A673 (cell line): Measurements from ENCODE around the gene CNTD1. TPM values are rescaled to one million over a fixed set of nuclear protein-coding genes. Genes with fewer than 3 reads are reported as not detected.

ENCODE experiments used
- BruUV-seq: library from RNA; stranded (reverse); fragments of 400-500 nt; replicated peaks from 2 replicates; lab custom pipeline; 2021; lab: Mats Ljungman, UMichigan
- CTCF ChIA-PET: fragments of 300-600 bp; sonication (Branson Sonifier 250); formaldehyde crosslinking; loops from one replicate; lab custom pipeline; 2022; ENCODE audit warnings: antibody characterized with exemption; lab: Charles Lee
- POLR2A ChIA-PET: fragments of 300-600 bp; sonication (Branson Sonifier 250); formaldehyde crosslinking; loops from one replicate; lab custom pipeline; 2022; ENCODE audit warnings: antibody characterized with exemption; ENCODE audit not compliant: low non-redundant PET; lab: Charles Lee
- DNase-seq: peaks from one replicate; pipeline ENCODE4 v3.0.0-alpha.2; 2015; ENCODE audit warnings: low spot score
- H3K27ac ChIP-seq: fragments of 200-600 bp; sonication (generic); 2 replicates; pipeline ENCODE4 v1.5.1; 2016; ENCODE audit warnings: mixed run types, low read depth, mild to moderate bottlenecking, mixed read lengths, antibody characterized with exemption, low read length; ENCODE audit not compliant: poor library complexity, severe bottlenecking
- H3K27me3 ChIP-seq: fragments of 200-600 bp; sonication (generic); replicated peaks from 2 replicates; pipeline ENCODE4 v1.6.1; 2017; ENCODE audit warnings: mixed run types, low read depth, mild to moderate bottlenecking, mixed read lengths, antibody characterized with exemption, low read length; ENCODE audit not compliant: insufficient read depth, poor library complexity
- H3K36me3 ChIP-seq: fragments of 200-600 bp; sonication (generic); 2 replicates; pipeline ENCODE4 v1.6.1; 2016; ENCODE audit warnings: mixed run types, mild to moderate bottlenecking, mixed read lengths, antibody characterized with exemption, low read length; ENCODE audit not compliant: insufficient read depth, poor library complexity, severe bottlenecking
- H3K4me1 ChIP-seq: fragments of 200-600 bp; sonication (generic); 2 replicates; pipeline ENCODE4 v1.6.1; 2017; ENCODE audit warnings: mixed run types, mild to moderate bottlenecking, mixed read lengths, antibody characterized with exemption, low read length; ENCODE audit not compliant: insufficient read depth, poor library complexity, severe bottlenecking
- H3K4me3 ChIP-seq: fragments of 200-600 bp; sonication (generic); 2 replicates; pipeline ENCODE4 v1.5.1; 2016; ENCODE audit warnings: low read depth, mixed run types, mild to moderate bottlenecking, mixed read lengths, low read length; ENCODE audit not compliant: poor library complexity, severe bottlenecking
- H3K9me3 ChIP-seq: fragments of 200-600 bp; sonication (generic); 2 replicates; pipeline ENCODE4 v1.6.1; 2016; ENCODE audit warnings: mixed run types, low read depth, mild to moderate bottlenecking, mixed read lengths, antibody characterized with exemption, low read length; ENCODE audit not compliant: poor library complexity, severe bottlenecking
- EZH2 ChIP-seq: fragments of 200-600 bp; sonication (generic); IDR thresholded peaks from 2 replicates; pipeline ENCODE4 v1.6.1; 2017; ENCODE audit warnings: borderline replicate concordance, low read depth, mild to moderate bottlenecking, mixed read lengths, antibody characterized with exemption, low read length; ENCODE audit not compliant: poor library complexity, severe bottlenecking
- intact Hi-C: fragments of 100-400 bp; cut with micrococcal nuclease; formaldehyde crosslinking; loops from one replicate; pipeline ENCODE4 v1.10.0; 2022; ENCODE audit not compliant: unreplicated experiment
- total RNA-seq: library from RNA; stranded (reverse); gene quantifications from 2 replicates; pipeline ENCODE4 v1.2.3, GENCODE V29; 2021
- TF ChIP-seq, protein P1 (sequence below): fragments of 300-800, 200-600 bp; sonication (generic); conservative IDR thresholded peaks from 2 replicates; pipeline ENCODE4 v1.5.1; 2017; ENCODE audit warnings: low read depth, mild to moderate bottlenecking, antibody characterized with exemption, low read length, moderate library complexity, mixed read lengths

The CNTD1 gene
- total RNA-seq, 1 experiment from 2014 or later, result not detected

DNA sequence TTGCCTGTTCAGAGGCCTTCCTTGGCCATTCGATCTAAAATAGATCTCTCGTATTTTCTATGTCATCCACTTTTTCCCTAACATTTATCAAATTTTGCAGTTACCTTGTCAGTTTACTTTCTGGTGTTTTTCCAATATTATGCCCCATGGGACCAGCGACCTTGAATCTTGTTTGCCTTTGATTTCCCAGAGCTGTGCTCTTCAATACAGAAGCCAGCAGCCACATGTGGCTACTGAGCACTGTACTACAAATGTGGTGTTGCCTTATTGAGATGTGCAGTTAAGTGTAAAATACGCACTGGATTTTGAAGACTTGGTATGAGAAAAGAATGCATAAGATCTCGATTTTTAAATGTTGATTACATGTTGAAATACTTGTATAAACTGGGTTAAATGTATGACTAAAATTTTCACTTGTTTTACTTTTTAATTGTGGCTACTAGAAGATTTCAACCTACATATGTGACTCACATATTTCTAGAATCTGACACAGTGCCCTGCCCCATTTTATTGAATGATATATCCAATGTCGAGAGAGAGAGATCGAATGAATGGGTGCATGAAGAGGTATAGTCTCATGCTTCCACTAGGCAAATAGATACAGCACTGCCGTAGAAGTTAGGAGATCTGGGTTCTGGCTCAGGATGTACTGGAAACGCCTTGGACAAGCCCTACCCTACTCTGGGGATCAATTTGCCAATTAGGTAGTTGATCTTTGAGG, 33.7 kb downstream of the CNTD1 start:
- Histone ChIP-seq H3K4me3 (peak overlapping the region; percentile 79), H3K9me3 (no peaks in the 10 kb centered on the region), H3K36me3 (no peaks in the 10 kb centered on the region), H3K4me1 (peaks cover 9% of the 10 kb centered on the region), H3K27me3 (no peaks in the 10 kb centered on the region), H3K27ac (peak overlapping the region; percentile 95)
- BruUV-seq, result TSS peak; percentile 82
- ChIA-PET POLR2A (no interaction called here), CTCF (no interaction called here)
- DNase-seq, result no peak
- TF ChIP-seq, protein P1, sequence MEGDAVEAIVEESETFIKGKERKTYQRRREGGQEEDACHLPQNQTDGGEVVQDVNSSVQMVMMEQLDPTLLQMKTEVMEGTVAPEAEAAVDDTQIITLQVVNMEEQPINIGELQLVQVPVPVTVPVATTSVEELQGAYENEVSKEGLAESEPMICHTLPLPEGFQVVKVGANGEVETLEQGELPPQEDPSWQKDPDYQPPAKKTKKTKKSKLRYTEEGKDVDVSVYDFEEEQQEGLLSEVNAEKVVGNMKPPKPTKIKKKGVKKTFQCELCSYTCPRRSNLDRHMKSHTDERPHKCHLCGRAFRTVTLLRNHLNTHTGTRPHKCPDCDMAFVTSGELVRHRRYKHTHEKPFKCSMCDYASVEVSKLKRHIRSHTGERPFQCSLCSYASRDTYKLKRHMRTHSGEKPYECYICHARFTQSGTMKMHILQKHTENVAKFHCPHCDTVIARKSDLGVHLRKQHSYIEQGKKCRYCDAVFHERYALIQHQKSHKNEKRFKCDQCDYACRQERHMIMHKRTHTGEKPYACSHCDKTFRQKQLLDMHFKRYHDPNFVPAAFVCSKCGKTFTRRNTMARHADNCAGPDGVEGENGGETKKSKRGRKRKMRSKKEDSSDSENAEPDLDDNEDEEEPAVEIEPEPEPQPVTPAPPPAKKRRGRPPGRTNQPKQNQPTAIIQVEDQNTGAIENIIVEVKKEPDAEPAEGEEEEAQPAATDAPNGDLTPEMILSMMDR, result no peak
- no peak for TF ChIP-seq EZH2
- intact Hi-C loops, result no loop called here

DNA sequence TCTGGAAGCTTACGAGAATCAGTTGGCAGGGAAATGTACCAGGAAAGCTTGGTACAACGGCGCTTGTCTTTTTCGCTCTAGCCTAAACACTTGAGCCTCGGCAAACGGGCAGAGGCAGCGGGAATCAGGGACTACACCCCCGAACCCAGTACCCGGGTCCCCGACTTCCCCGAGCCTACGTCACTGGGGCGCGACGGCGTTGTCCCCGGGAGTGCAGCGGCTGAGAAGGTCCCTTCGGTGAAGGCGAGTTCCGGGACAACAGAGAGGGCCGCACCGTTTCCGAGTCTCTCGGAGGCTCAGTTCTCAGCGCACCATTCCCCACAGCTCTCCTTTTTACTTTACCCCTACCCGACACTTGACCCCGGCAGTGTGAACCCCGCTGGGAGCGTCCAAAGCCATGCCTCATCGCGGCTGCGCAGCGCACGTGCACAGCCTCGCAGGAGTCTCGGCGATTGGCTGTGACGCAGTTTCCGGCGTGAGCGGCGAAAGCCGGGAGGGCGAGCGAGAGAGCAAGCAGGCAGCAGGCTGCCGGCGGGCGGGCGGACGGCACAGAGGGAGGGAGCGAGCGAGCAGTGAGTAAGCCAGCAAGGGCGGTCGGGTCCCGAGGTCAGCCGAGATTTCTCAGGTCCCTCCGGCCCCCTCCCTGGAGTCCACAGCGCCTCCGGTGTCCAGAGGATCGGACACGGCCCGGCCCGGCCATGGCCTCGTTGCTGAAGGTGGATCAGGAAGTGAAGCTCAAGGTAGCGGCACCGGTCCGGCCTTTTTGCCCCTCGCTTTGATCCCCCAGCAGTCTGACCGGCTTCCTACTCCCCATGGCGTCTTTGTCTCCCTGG, 34.5 kb downstream of the CNTD1 start, which contains the start of gene PSME3:
Gene PSME3 (plus strand): TSS at position 464 of the 833 bp plus-strand sequence. CDS start 235 bp downstream, at position 699.
- BruUV-seq, result no TSS peak
- DNase-seq, result peak; percentile 87
- TF ChIP-seq, protein P1, result no peak
- no peak for TF ChIP-seq EZH2
- POLR2A ChIA-PET, result no interaction called here
- H3K4me1 ChIP-seq, result peaks cover 9% of the 10 kb centered on the region
- peak within 1 kb of the TSS; percentile 95 for H3K27ac ChIP-seq
- peak within 1 kb of the TSS; percentile 79 for H3K4me3 ChIP-seq
- CTCF ChIA-PET, result no interaction called here
- peaks cover 7% of the 10 kb centered on the region for H3K36me3 ChIP-seq
- H3K27me3 ChIP-seq, result no peaks in the 10 kb centered on the region
- H3K9me3 ChIP-seq, result no peaks in the 10 kb centered on the region
- intact Hi-C loops, result no loop called here

DNA sequence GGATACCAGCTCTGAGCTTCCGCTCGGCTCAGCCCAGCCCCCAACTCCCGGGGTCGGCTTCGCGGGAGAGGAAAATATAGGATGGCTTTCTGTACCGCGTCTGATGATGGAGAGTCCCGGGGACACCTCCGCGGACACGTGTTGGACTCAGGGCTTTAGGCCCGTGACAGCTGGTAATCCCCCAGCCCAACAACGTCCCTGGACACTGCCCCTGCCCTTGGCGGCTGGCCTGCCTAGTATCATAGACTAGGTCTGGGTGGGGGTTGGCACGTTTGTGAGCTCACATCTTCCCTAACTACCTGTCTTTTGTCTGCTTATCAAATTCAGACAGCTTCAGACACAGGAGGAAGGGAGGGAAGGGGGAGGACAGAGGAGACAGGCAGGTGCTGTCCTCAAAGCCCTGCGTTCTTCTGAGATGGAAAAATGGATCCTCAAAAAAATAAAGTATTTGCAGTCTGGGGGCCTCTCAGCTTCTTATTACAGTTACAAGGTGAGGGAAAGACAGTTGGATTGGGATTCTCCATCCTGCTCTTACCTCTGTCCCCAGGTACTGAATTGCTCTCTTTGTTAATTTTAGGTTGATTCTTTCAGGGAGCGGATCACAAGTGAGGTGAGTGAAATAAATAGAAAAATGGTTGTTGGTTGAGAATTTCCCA, 35.2 kb downstream of the CNTD1 start:
- Histone ChIP-seq H3K4me1 (peaks cover 9% of the 10 kb centered on the region), H3K27ac (peak overlapping the region; percentile 95), H3K36me3 (peaks cover 11% of the 10 kb centered on the region), H3K9me3 (no peaks in the 10 kb centered on the region), H3K4me3 (peak overlapping the region; percentile 79), H3K27me3 (no peaks in the 10 kb centered on the region)
- POLR2A ChIA-PET, result interaction anchor here (0.7 kb wide), 1 partner anchor 526 kb away, joined by 14 read pairs; no protein-coding TSS in a partner anchor
- no TSS peak for BruUV-seq
- CTCF ChIA-PET, result no interaction called here
- intact Hi-C loops, result no loop called here
- DNase-seq, result peak; percentile 14
- TF ChIP-seq, protein P1, result no peak
- no peak for TF ChIP-seq EZH2
